Brain microvascular endothelial cell (primary cell): ENCODE results near the gene ZYG11B.

Experiments
- DNase-seq: peaks from one replicate; pipeline ENCODE4 v3.0.0-alpha.2; 2020
- H3K27ac ChIP-seq: fragments of 250-450 bp; sonication (Bioruptor Pico); 2 replicates; pipeline ENCODE4 v1.5.1; 2020; ENCODE audit warnings: mild to moderate bottlenecking, moderate library complexity
- H3K27me3 ChIP-seq: fragments of 250-450 bp; sonication (Bioruptor Pico); replicated peaks from 2 replicates; pipeline ENCODE4 v1.5.1; 2020; ENCODE audit warnings: mild to moderate bottlenecking
- H3K36me3 ChIP-seq: fragments of 250-450 bp; sonication (Bioruptor Pico); replicated peaks from 2 replicates; pipeline ENCODE4 v1.5.1; 2020; ENCODE audit warnings: mild to moderate bottlenecking
- H3K4me3 ChIP-seq: 2 replicates; pipeline ENCODE4 v1.5.1; 2011; ENCODE audit warnings: low read depth, mild to moderate bottlenecking, control low read depth, low read length, moderate library complexity
- CTCF ChIP-seq: IDR thresholded peaks from 2 replicates; pipeline ENCODE4 v1.5.1; 2011; ENCODE audit warnings: low read depth, mild to moderate bottlenecking, moderate library complexity, low read length, control low read depth, inconsistent platforms; ENCODE audit errors: missing control alignments
- in situ Hi-C: cut with HindIII; loops from 2 replicates; pipeline ENCODE4 v1.10.0; 2017; ENCODE audit warnings: low sequenced_read_pairs, low pct_ligation_motif_present

Gene ZYG11B

GRCh38 chr1:52726265-52727113 lies at the start of gene ZYG11B:
TSS of gene ZYG11B (plus strand) at chr1:52726453. CDS start at chr1:52726654, 201 bp downstream.
- Histone ChIP-seq H3K4me3 (peak within 1 kb of the TSS; percentile 84), H3K27ac (peak within 1 kb of the TSS; percentile 25), H3K36me3 (no peaks in the 10 kb centered on the region), H3K27me3 (no peaks in the 10 kb centered on the region)
- in situ Hi-C loops, result no loop called here
- peak; percentile 77 for DNase-seq
- no peak for TF ChIP-seq CTCF

GRCh38 chr1:52677076-52677806 lies 49.0 kb upstream of the ZYG11B start:
- H3K27me3 ChIP-seq, result no peaks in the 10 kb centered on the region
- no peak overlapping the region for H3K4me3 ChIP-seq
- H3K27ac ChIP-seq, result no peak overlapping the region
- in situ Hi-C loops, result no loop called here
- no peaks in the 10 kb centered on the region for H3K36me3 ChIP-seq
- no peak for TF ChIP-seq CTCF
- no peak for DNase-seq

- Histone ChIP-seq H3K36me3 (no peaks in the 10 kb centered on the region), H3K4me3 (no peak overlapping the region), H3K27ac (no peak overlapping the region), H3K27me3 (no peaks in the 10 kb centered on the region)
- in situ Hi-C loops, result no loop called here
- no peak for TF ChIP-seq CTCF
- no peak for DNase-seq
Observed at GRCh38 chr1:52679048-52679447, 47.2 kb upstream of the ZYG11B start.

- H3K27me3 ChIP-seq, result no peaks in the 10 kb centered on the region
- no peaks in the 10 kb centered on the region for H3K36me3 ChIP-seq
- no peak overlapping the region for H3K4me3 ChIP-seq
- H3K27ac ChIP-seq, result no peak overlapping the region
- DNase-seq, result no peak
- in situ Hi-C loops, result no loop called here
- TF ChIP-seq CTCF, result no peak
Observed at GRCh38 chr1:52679498-52679897, 46.8 kb upstream of the ZYG11B start.

- H3K36me3 ChIP-seq, result no peaks in the 10 kb centered on the region
- no peak for DNase-seq
- H3K4me3 ChIP-seq, result no peak overlapping the region
- TF ChIP-seq CTCF, result no peak
- no peak overlapping the region for H3K27ac ChIP-seq
- in situ Hi-C loops, result no loop called here
- H3K27me3 ChIP-seq, result no peaks in the 10 kb centered on the region
Observed at GRCh38 chr1:52680353-52680752, 45.9 kb upstream of the ZYG11B start.
